Globus pallidus (tissue), 1 donor: ENCODE measurements around the gene GABRB2.
"Not testable (repeated sequence)": the region's sequence is repeated elsewhere in the genome, so short reads cannot be mapped to it uniquely, and the experiment has no call there.

Source experiments
- DNase-seq: peaks from one replicate; pipeline ENCODE4 v3.0.0-alpha.2; 2015; ENCODE audit warnings: low spot score

GABRB2 gene

DNA sequence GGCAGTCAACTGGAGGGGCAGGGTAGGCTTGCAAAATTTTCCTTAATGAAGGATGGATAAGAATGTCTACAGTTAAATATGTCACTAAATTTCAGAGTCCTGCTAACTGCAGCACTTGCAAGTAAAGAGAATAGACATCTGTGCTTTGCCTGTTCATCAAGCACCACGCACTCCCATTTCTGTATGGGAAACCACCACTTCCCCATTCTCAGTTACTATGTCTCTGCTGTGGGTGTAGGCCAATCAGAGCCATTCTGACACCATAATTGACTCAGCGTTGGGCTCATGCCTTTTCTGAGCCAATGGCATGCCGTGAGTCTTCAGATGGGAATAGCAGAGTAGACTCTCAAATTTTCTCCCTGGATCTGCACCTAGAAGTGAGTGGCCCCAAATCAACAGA, 247.5 kb downstream of the GABRB2 start:
- peak; percentile 11 for DNase-seq

DNA sequence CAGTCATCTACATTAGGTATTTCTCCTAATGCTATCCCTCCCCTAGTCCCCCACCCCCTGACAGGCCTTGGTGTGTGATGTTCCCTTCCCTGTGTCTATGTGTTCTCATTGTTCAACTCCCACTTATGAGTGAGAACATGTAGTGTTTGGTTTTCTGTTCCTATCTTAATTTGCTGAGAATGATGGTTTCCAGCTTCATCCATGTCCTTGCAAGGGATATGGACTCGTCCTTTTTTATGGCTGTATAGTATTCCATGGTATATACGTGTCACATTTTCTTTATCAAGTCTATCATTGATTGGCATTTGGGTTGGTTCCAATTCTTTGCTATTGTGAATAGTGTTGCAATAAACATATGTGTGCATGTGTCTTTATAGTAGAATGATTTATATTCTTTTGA, 249.1 kb downstream of the GABRB2 start:
- not testable (repeated sequence) for DNase-seq

DNA sequence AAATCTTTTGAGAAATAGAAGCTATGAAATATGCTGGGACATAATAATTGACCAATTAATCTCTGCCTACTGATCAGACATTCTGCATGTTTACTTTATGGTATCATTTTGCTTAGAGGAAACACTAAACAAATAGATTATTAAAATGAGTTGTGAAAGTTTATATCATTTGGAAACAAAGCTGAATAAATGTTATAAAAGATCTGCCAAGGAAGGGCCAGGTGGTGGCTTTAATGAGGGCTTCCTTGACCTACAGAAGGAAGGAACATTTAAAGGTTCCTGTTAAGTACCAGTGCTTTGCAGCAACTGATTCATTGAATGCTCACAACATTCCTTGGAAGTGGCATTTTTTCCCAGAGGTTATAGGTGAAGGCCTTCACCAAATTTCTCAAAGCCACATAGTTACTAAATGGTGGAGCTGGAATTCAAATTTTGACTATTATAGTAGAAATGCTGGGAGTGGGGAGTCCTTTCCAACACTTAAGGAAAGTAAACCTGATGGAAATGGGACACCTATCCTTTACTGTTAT, 250.7 kb downstream of the GABRB2 start:
- DNase-seq: no peak

DNA sequence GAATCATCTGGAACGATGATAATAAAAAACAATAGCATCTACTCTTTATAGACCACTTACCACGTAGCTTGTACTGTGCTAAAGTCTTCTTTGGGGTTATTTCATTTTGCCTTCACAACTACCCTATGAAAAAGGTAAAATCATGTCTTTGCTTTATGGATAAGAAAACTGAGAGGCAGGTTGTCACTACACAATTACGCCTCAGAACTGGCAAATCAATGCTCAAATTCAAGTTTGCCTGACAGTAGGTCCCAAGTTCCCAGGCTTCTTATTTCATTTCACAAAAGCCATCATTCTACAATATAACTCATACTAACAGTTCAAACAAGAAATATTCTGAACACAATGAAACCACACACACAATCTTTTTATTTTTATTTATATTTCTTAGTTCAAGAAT, 258.5 kb downstream of the GABRB2 start:
- no peak for DNase-seq

DNA sequence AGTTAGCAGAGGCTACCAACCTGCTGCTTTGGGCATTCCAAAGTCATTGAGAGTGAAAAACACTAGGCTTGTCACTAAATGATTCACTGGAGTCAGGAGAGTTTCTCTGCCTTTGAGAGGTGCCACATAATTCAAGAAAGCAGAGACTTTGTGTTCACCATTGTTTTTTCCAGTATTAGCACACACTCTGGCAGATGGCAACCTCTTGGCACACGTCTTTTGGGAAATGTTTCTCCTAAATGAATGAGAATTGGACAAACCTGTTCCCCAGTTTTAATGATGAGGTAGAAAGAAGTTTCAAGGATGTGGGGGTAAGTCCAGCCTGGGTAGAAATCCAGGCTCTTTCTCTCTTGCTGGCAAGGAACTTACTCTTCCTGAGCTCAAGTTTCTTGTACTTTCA, 259.1 kb downstream of the GABRB2 start:
- no peak for DNase-seq

DNA sequence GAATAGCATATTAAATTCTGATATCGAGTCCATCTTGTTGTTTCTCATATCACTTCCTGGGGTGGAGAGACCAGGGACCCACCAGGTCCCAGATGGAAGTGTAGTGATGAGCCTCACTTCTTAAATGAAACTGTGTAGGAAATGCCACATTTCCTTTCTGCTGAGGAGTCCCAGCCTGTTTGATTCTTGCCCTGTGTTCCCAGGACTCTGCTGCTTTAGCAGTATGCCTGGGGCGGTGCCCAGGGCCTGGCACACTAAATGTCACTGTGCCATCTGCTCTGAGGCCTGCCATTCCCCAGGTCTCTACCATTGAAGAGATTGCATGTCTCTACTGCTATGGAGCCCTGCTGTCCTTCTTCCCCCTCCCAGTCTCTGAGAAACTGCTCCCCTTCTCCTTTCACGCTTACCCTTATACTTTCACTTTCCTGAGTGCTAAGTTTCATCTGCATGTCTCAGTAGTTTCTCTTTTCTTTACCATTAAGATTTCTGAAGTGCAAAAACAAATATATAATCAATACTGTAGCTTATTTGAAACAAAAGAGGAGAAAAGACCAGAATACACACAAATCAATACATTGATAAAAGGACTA, 260.4 kb downstream of the GABRB2 start:
- DNase-seq: no peak

DNA sequence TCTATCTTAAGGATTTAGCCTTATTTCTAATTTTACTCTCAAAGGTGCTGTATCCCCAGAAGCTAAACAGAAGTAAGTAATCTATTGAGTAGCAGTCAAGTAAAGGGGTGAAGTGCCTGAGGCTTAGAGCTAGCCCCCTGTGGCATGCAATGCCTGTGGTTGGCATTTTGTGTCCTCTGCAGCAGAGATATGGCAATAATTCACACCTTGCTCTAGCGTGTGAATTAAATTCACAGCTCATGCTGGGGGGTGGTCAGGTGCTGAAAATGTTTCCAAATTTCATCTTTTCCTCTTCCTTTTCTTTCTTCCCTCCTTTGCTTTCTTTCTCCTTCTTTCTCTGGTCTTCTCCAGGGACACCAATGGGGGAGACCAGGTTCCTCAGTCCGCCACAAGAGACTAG, 262.1 kb downstream of the GABRB2 start:
- DNase-seq: no peak

DNA sequence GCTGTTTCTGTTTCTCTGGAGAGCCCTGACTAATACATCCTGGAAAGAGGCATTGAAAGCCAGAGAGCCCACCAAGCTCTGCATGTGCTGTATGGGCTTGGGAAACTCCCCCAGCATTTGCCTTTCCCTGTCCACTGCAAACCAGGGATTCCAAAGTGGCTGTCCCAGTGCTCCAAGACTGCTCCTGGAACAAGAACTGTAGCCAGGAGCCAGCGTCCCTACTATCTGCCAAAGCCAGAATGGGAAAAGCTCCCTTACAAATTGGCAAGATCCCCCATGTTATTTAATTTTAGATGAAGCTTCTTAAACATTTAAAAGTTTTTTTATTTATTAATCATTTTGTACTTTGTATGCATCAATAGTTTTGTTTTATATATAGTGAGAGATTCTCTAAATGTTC, 263.2 kb downstream of the GABRB2 start:
- DNase-seq: peak; percentile 7

DNA sequence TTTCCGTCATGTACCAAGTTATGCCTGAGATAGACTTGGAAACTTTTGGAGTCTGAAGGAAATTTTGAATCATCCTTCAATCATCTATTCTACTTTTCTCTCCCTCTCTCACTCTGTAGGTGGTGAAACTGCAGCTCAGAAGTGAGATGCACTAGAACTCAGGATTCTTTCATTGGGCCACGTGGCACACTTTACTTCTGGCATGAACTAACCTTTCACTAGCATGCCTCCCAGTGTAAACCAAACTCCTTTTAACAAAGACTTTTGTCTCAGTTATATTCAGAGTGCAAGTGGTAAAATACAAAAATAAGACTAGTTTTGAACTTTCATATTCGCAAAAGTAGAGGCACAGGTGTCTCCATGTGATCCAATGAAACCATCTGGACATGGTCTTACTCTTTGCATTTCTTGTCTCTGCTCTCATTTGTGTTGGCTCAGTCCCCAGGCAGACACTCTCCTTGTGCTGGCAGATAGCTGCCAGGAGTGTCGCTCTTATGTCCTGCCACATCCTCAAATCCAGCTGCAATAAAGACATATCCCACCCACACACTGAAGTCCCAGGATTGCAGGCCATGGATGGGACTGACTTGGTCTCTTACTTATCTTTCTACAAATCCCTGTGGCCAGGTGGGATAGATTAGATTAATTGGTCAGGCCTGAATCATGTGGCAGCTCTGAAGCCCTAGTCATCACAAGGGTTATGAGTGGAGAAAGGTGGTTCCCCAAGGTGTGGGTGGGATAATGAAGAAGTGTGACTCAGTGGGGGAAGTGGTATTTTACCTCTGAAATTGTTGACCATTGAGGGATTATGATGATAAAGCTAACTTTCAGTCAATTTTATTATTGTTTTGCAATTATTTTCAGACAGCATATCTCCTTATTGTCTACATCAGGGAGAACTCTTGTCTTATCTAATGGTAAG, 267.5 kb downstream of the GABRB2 start:
- DNase-seq: no peak

DNA sequence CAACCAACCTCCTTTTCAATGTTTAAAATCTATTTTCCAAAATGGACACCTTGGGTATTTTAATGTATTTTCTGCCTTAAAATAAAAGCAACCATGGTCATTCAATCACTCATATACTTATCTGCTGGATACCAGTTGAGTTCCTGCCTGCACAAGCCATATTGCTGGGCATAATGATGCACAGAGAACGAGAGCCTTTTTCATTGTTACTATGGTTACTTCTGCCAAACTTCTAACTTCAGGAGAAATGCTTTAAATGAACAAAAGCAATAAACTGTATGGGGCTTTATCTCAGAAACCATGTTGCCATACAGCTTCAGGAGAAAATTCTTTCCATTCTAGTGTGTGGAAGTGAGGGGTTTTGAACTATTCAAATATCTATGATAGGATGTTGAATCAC, 269.5 kb downstream of the GABRB2 start:
- DNase-seq: no peak

DNA sequence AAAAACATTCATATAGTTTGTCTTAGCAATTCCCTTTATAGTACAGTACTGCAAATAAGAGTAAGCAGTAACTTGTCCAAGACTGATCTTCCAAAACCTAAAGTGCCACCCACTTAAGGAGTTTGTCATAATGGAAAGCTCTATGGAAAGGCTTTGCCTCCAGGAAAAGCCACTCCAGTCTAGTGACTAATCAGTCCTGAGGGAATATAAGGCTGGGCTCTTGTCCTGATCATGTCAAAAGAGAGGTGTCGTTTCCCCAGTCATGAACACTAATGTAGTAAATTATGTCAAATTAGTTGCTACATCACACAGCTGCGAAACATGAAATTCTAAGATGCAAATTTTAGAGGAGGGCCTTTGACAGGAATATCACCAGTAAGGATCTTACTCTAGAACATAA, 271.6 kb downstream of the GABRB2 start:
- DNase-seq: no peak

DNA sequence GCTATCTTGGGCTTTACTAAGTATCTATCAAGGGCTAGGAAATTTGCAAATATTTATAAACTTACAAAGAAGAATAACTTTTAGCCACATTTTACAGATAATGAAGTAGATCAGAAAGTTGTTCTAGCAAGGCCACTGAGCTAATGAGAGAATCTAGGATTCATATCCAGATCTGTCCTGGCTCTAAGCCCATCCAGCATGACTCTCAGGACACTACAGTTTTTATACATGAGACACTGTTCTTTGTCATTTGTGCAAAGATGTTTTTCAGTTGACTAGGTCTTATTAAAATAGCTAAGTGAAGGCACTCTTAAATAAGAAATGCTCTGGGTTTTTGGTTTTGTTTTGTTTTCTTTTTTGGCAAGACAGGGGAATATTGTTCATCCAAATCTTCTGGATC, 273.1 kb downstream of the GABRB2 start:
- DNase-seq: no peak

DNA sequence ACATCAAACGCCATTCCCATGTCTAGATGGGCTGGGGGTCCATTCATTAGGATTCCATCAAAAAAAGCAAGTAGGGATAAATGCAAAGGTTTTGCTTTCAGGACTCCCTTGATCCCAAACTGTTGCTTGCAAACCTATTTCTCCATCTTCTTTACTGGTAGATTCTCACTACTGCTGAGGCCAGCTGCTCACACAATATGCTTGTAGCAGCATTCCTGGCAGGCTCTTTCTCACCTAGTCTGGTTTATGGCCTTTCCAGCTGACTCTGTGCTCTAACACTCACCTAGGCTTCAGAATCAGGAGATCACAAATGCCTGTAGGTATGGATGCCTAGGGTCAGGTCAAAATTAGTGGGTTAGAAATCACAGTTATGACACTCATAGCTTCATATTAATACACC, 274.7 kb downstream of the GABRB2 start:
- DNase-seq: no peak

DNA sequence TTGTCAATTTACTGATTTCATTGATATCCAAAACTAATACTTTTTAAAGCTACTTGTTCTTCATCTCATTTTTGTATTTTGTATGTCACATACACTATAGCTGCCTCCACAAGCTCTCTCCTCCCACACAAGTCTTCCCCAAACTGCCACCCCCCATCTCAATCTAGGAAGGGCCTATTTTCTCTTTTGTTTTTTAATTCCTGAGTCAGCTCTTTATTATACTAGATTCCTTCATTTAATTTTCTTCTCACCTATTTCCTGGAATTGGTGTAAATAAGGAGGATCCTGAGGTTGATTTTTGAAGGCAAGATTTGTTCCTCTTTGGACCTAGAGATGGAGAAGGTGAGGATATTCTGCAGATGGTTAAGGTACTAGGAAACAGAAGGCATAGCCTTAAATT, 277.4 kb downstream of the GABRB2 start:
- no peak for DNase-seq

DNA sequence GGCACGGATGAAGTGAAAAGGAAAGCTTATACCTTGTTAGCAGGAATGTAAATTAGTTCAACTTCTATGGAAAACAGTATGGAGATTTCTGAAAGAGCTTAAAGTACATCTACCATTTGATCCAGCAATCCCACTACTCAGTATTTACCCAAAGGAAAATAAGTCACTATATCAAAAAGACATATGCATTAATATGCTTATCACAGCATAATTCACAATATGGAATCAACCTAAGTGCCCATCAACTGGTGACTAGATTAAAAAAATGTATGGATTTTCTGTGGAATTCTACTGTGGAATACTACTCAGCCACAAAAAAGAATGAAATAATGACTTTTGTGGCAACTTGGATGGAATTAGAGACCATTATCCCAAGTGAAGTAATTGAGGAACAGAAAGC, 279.6 kb downstream of the GABRB2 start:
- no peak for DNase-seq

DNA sequence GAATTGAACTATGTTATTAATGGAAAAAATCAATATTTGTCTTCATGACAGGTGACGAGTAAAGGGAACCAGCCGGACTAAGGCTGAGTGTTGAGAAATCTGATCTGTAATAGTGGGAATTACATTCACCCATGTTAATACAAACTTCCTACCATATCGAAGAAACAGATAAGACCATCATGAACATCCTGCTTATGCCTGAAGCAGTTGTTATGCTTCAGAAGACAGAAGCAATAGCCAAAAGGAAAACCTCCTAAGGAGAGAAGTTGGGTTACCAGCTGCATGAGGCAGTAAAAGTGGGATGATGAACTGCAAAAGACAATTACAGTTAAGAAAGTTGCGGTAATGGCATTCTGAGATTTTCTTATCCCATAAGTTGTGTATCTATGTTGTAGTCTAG, 281.5 kb downstream of the GABRB2 start:
- no peak for DNase-seq

DNA sequence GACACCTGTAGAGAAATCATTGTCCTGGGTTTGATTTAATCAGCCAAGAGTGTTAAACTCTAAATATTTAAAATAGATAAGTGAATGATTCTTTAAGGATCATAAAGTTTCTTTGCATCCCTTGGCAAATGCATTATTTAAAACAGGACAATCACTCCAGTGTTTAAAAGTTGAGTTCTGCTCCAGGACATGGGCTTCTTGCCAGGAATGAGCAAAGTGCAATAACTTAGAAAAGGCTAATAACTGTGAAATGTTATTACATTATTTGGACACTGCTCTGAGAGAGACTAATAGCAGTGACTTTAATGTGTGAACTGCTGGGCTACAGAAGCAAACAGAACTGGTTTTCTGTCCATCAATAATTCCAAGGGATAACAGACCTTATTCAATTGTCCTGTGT, 283.3 kb downstream of the GABRB2 start:
- no peak for DNase-seq

DNA sequence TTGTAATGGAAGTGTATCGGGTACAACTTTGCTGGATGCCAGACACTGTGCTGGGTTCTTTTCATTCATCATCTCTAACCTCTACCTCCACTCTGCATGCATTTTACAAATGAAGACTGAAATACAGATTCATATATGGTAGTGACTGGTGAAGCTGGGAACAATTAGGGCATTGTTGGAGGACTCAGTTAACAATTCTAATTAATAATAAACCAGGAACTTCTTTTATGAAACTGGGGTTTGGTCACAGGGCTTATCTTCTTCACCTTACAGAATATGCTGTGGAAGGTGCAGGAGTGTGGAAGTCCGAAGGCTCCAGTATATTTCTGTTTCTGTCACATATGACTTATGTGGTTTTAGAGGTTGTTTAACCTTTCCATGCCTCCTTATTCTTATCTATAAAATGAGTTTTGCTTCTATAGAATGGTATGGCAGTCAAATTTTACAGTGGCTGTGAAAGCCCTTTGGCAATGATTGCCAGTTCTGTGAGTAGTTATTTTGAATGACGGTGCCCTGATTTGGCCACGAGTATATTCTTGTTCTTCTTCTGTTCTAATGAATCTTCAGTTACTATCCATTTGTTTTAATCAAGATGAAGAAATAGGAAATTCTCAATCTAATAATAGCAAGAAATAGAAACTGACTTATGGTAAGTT, 284.7 kb downstream of the GABRB2 start:
- no peak for DNase-seq

DNA sequence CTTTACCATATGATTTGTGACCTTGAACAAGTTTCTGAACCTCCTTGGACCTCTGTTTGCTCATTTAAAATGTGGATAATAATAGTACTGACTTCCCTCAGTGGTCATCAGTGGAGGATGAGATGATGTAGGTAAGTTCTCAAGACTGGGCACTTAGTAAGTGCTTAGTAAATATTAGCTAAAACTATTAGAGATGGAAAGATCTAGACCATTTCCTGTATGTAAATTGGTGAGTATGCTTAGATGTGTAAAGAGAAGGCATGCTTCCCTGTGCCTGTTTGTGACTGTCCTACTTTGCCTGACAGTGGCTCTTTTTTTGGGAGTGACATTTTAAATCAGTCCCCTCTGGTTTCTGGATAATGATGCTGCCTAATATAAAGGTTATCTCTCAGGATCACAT, 288.1 kb downstream of the GABRB2 start:
- no peak for DNase-seq

DNA sequence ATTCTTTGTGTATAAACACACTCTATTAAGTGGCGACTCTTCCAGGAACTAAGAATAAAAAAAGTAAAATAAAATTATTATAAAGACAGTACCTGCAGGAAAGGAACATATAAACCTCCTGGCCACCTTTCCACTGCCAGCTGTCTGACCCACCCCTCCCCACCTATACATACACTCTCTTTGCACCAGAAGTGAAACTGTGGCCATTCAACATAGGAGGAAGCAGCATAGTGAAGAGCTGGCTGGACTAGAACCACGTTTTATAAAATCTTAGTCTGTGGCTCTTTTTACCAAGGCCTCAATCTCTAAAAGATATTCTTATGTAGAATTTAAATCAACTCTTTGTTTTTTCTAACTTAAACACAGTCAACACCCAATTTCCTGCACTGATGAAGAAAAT, 289.6 kb downstream of the GABRB2 start:
- DNase-seq: no peak

DNA sequence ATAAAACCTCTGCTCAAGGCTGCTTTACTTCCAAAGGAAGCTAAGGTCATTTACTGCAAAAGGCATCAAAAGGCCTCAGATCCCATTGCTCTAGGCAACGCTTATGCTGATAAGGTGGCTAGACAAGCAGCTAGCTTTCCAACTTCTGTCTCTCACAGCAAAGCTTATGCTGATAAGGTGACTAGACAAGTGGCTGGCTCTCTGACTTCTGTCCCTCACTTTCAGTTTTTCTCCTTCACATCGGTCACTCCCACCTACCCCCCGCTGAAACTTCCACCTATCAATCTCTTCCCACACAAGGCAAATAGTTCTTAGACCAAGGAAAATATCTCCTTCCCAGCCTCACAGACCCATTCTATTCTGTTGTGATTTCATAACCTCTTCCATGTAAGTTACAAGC, 293.6 kb downstream of the GABRB2 start:
- DNase-seq: not testable (repeated sequence)

DNA sequence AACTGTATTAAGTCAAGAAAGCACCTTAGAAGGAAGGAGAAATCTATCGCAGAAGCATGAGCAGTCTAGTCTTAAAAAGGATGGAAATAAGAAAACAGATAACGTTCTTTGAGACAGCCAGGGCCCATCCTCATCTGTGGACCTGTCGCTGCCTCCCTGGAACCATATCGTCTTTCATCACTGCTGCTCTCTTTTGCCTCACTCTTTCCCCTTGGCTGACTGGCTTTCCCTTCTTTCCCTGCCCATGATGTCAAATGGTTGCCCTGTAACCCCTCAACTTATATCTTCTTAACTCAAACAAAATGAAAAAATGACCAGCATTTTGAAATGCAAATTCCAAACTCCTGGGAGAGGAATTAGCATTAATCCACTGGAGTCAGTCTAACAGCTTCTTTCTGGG, 299.8 kb downstream of the GABRB2 start:
- DNase-seq: no peak

DNA sequence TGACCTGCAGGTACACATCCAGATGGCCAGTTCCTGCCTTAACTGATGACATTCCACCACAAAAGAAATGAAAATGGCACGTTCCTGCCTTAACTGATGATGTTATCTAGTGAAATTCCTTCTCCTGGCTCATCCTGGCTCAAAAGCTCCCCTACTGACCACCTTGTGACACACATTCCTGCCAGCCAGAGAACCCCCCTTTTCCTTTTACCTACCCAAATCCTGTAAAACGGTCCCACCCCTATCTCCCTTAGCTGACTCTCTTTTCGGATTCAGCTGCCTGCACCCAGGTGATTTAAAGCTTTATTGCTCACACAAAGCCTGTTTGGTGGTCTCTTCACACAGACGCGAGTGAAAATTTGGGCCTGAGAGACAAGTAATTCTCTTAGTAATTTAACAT, 300.7 kb downstream of the GABRB2 start:
- not testable (repeated sequence) for DNase-seq
